HG02970 (cell line): ENCODE measurements around the gene ZNF785.
"Not testable (repeated sequence)": the region's sequence is repeated elsewhere in the genome, so short reads cannot be mapped to it uniquely, and the experiment has no call there.

ENCODE experiments used
- ATAC-seq: cut with Tn5 transposase; IDR thresholded peaks from one replicate; pipeline ENCODE4 v1.9.1; 2021; ENCODE audit warnings: mild to moderate bottlenecking, moderate library complexity, moderate number of reproducible peaks; ENCODE audit not compliant: unreplicated experiment, low FRiP score

The ZNF785 gene

DNA sequence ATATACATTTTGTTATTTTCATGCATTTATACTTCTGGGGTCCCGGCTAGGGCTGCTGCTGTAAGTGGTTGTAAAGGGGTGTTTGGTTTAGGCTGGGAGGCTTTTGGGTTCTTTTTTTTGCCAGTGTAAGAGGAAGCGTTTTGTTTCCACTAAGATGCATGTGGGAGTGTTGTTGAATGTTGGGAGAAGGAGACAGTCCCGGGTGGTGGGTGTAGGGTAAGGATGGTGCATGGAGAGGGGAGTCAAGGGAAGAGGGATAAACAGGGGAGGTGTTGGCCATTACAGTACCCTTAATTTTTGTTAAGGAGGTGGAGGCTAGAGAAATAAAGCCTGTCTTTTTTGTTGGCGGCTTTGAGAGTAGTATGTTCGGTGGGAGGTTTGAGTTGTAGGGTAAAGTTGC is 42.4 kb downstream of the ZNF785 start:
- ATAC-seq, result no peak

- no peak for ATAC-seq
Observed at GRCh38 chr16:30541502-30542329, 43.8 kb downstream of the ZNF785 start.

DNA sequence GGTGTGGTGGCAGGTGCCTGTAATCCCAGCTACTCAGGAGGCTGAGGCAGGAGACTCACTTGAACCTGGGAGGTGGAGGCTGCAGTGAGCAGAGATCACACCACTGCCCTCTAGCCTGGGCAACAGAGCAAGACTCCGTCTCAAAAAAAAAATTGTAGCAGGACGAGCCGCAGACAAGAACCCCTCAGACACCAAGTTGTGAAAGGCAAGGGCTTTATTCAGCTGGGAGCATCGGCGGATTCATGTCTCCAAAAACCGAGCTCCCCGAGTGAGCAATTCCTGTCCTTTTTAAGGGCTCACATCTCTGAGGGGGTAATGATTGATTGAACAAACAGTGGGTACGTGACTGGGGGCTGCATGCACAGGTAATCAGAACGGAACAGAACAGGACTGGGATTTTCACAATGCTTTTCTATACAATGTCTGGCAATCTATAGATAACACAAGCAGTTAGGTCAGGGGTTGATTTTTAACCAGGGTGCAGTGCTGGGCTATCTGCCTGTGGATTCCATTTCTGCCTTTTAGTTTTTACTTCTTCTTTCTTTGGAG is 44.5 kb downstream of the ZNF785 start:
- ATAC-seq, result not testable (repeated sequence)

- not testable (repeated sequence) for ATAC-seq
Observed at GRCh38 chr16:30539986-30540526, 45.4 kb downstream of the ZNF785 start.

DNA sequence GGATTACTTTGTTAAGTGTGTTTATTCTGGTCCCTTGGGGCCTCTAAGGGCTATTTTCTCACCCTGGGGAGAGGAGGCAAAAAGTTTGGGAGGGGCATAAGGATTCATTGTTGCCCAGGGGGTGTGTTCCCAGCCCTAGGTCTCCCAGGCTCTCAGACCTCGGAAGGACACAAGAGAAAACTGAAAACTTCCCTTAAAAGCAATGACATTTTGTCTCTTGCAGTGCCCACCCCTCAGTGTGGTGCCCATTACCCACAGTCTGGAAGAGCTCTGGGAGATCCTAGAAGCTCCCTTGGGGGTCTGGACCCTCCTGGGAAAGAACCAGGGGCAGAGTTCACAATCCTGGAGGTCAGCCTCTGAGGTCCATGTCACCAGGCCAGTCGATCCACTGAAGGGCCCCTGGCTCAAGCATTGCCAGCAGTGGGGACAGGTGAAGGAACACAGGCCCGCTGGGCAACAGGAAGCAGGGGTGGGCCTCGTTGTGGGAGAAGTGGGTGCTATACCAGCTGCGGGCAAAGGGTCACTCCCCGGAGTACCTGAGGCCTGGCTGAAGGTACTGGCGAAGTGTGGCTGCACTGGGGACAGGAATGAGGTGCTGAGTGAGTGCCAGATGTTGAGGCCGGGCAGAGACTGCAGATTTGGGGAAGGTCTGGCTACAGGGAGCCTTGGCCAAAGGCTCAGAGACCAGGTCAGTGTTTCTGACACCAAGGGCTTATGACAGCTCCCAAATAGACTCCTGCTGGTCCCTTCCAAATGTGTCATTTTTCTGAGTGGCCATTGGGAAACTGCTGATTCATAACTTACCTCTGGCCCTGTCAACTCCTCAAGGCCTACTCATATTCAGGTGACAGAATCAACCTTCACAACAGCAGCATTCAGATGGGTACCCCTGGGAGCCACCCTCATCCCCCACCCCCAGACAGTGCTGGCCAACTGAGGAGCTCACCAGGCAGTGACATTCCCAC is 46.2 kb downstream of the ZNF785 start:
- no peak for ATAC-seq

- not testable (repeated sequence) for ATAC-seq
Observed at GRCh38 chr16:30536391-30537024, 49.0 kb downstream of the ZNF785 start.

DNA sequence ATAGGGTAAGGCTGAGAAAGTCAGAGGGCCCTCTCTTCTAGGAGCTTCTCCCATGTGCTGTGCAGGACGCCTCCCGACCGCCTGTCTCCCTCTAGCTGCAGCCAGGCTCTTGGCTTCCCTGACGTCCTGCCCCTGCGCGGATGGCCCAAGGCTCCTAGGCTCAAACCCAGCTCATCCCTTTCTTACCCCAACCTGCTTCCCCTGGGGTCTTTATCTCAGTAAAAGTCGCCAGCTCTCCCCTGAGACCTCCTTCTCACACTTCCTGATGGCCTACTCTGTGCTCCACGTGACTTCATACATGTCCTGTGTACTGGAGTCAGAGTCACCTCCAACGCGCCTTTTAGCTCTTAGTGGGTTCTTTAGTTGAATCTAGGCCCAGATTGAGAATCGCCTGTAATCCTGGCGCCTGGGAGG is 49.7 kb downstream of the ZNF785 start:
- peak; percentile 47 for ATAC-seq

DNA sequence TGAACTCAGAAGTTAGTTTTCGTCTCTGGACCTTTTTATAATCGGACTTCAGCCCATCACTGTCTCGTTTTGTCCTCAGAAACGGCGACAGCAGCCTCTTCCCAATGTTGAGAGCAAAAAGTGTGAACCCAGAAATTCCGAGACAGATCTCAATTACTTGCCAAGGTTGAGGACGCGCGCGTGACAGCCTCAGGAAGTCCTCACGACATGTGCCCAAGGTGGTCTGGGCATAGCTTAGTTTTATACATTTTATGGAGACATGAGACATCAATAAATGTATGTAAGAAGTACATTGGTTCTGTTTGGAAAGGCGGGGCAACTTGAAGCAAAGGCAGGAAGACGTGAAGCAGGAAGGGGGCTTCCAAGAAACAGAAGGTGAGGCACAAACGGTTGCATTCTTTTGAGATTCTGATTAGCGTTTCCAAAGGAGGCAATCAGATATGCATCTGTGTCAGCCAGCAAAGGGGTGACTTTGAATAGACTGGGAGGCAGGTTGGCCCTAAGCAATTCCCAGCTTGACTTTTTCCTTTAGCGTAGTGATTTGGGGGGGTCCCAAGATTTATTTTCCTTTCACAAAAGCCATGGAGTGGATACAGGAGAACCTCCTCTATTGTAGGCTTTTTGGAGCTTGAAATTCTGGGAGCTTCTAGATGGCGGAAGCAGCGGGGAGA is 50.3 kb downstream of the ZNF785 start:
- no peak for ATAC-seq

GRCh38 chr16:30534368-30535105 is 51.0 kb downstream of the ZNF785 start, which contains the start of gene ZNF747:
ZNF747 (minus strand) TSS chr16:30534858; CDS start chr16:30534679, 179 bp downstream.
- peak; percentile 51 for ATAC-seq

- no peak for ATAC-seq
Observed at GRCh38 chr16:30533748-30534367, 51.6 kb downstream of the ZNF785 start.

- no peak for ATAC-seq
Observed at GRCh38 chr16:30533146-30533522, 52.4 kb downstream of the ZNF785 start.

DNA sequence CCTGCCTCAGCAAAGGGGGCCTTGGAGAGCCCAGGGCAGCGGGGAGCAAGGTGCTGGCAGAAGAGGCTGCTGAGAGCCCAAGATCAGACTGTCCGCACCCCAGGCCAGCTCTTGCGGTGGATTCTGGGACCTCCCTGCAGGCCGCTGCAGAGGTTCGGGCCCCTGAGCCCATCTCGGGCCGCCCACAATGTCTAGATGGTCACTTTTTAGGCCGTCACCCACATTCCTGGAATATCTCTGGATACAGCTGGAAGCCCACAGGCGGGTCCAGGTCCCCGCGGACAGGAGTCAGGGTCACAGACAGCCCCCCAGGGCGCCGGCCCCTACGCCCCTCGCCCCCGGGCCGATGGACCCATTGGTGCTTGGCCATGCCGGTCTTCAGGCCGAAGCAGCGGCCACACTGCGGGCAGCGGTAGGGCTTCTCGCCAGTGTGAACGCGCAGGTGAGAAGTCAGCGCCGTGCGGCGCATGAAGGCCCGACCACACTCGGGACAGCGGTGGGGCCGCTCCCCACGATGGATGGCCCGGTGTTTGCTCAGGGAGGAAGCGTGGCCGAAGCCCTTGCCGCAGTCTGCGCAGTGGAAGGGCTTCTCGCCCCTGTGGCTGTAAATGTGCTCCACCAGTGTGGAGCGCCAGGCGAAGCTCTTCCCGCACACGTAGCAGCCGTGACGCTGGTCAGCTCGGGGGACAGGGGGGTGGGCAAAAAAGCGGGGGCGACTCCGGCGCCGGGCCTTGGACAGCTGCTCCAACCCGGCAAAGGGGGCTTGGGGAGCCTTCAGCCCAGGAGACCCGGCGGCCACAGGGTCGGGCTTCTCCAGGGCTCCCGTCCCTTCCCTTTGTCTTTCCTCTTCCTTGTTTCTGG is 53.0 kb downstream of the ZNF785 start:
- ATAC-seq, result no peak
